NAMALWA (cell line): ENCODE data around the gene WDR74.
"Not testable (repeated sequence)": the region's sequence is repeated elsewhere in the genome, so short reads cannot be mapped to it uniquely, and the experiment has no call there.

ENCODE experiments used
- DNase-seq: peaks from one replicate; pipeline ENCODE4 v3.0.0-alpha.2; 2015; ENCODE audit warnings: low spot score

The WDR74 gene

GRCh38 chr11:62840721-62841360 lies 1.5 kb upstream of the WDR74 start:
- DNase-seq, result peak; percentile 98

- no peak for DNase-seq
Observed at GRCh38 chr11:62835336-62835735, 4.1 kb downstream of the WDR74 start.

GRCh38 chr11:62832336-62833234 lies 6.8 kb downstream of the WDR74 start, which contains the start of gene TEX54:
Gene TEX54 (minus strand): TSS chr11:62832841.
- DNase-seq, result no peak

GRCh38 chr11:62831520-62832335 lies 7.7 kb downstream of the WDR74 start, which contains the start of gene STX5:
Gene STX5 (minus strand): TSS chr11:62832051. CDS start chr11:62831243, 808 bp downstream.
- peak; percentile 98 for DNase-seq

- no peak for DNase-seq
Observed at GRCh38 chr11:62830904-62831519, 8.4 kb downstream of the WDR74 start.

GRCh38 chr11:62828130-62828529 lies 11.3 kb downstream of the WDR74 start:
- not testable (repeated sequence) for DNase-seq

- DNase-seq, result no peak
Observed at GRCh38 chr11:62823677-62824076, 15.7 kb downstream of the WDR74 start.

- DNase-seq, result no peak
Observed at GRCh38 chr11:62817129-62817528, 22.3 kb downstream of the WDR74 start.

- no peak for DNase-seq
Observed at GRCh38 chr11:62816557-62816956, 22.8 kb downstream of the WDR74 start.

GRCh38 chr11:62811659-62812058 lies 27.7 kb downstream of the WDR74 start:
- DNase-seq, result no peak

- DNase-seq, result no peak
Observed at GRCh38 chr11:62810748-62811147, 28.6 kb downstream of the WDR74 start.

GRCh38 chr11:62806611-62807121 lies 32.7 kb downstream of the WDR74 start:
- peak; percentile 58 for DNase-seq

GRCh38 chr11:62805961-62806441 lies 33.4 kb downstream of the WDR74 start:
- DNase-seq, result no peak

- DNase-seq, result peak; percentile 96
Observed at GRCh38 chr11:62805076-62805892, 34.1 kb downstream of the WDR74 start, which contains the start of gene NXF1. Gene NXF1 (minus strand): TSS chr11:62805440. CDS start chr11:62805356, 84 bp downstream.

- DNase-seq, result peak; percentile 27
Observed at GRCh38 chr11:62804310-62805075, 34.9 kb downstream of the WDR74 start.

GRCh38 chr11:62801071-62801470 lies 38.3 kb downstream of the WDR74 start:
- DNase-seq, result no peak

- no peak for DNase-seq
Observed at GRCh38 chr11:62799486-62799885, 39.9 kb downstream of the WDR74 start.

- no peak for DNase-seq
Observed at GRCh38 chr11:62796281-62796680, 43.1 kb downstream of the WDR74 start.

GRCh38 chr11:62794201-62794775 lies 45.1 kb downstream of the WDR74 start:
- no peak for DNase-seq
